Lung (tissue), 12 donors: ENCODE results near the gene ABCD3. TPM values are rescaled to one million over a fixed set of nuclear protein-coding genes. Genes with fewer than 3 reads are reported as not detected.
"Not testable (repeated sequence)": the region's sequence is repeated elsewhere in the genome, so short reads cannot be mapped to it uniquely, and the experiment has no call there.

Experiments
- ATAC-seq: fragments of 200-7000 bp; cut with Tn5 transposase; one replicate; pipeline ENCODE4 v1.9.1; 2020; ENCODE audit warnings: moderate number of reproducible peaks; ENCODE audit not compliant: insufficient read depth, low FRiP score
- DNase-seq, 3 donors: peaks; one replicate each; pipeline ENCODE4 v3.0.0-alpha.2; 2013 to 2017
- H3K27ac ChIP-seq, 2 donors: one replicate each; pipeline ENCODE4 v1.5.1; 2013; ENCODE audit warnings: mild to moderate bottlenecking in 2 of 2, moderate library complexity in 2 of 2, control low read depth in 1 of 2, inconsistent platforms in 1 of 2, low read depth in 1 of 2, low read length in 1 of 2
- H3K27me3 ChIP-seq, 3 donors: one replicate each; pipeline ENCODE4 v1.5.1; 2013; ENCODE audit warnings: low read length in 2 of 3; ENCODE audit not compliant: control insufficient read depth in 3 of 3, insufficient read depth in 3 of 3
- H3K36me3 ChIP-seq, 4 donors: one replicate each; pipeline ENCODE4 v1.5.1; 2013; ENCODE audit warnings: low read length in 4 of 4, mild to moderate bottlenecking in 1 of 4, moderate library complexity in 1 of 4; ENCODE audit not compliant: control insufficient read depth in 4 of 4, insufficient read depth in 4 of 4
- H3K4me1 ChIP-seq, 5 donors: one replicate each; pipeline ENCODE4 v1.5.1; 2013; ENCODE audit warnings: low read length in 5 of 5, mild to moderate bottlenecking in 2 of 5, moderate library complexity in 1 of 5; ENCODE audit not compliant: control insufficient read depth in 5 of 5, insufficient read depth in 5 of 5
- H3K4me3 ChIP-seq: one replicate; pipeline ENCODE4 v1.5.1; 2013; ENCODE audit warnings: mild to moderate bottlenecking, control low read depth, moderate library complexity
- H3K9ac ChIP-seq, 2 donors: one replicate each; pipeline ENCODE4 v1.5.1; 2013; ENCODE audit warnings: low read length in 2 of 2, control low read depth in 1 of 2; ENCODE audit not compliant: insufficient read depth in 1 of 2
- H3K9me3 ChIP-seq, 4 donors: one replicate each; pipeline ENCODE4 v1.5.1; 2013; ENCODE audit warnings: low read length in 3 of 4, mild to moderate bottlenecking in 1 of 4, moderate library complexity in 1 of 4; ENCODE audit not compliant: control insufficient read depth in 4 of 4, insufficient read depth in 3 of 4
- CTCF ChIP-seq: IDR thresholded peaks from 2 replicates; pipeline ENCODE4 v1.5.1; 2012; ENCODE audit warnings: mild to moderate bottlenecking; ENCODE audit errors: control extremely low read depth, extremely low read depth
- WGBS, 2 donors: extraction: QIAGEN DNeasy Blood & Tissue Kit; methylation state at CpG; one replicate each; pipeline ENCODE4 v1.1.7; 2013; 5-methylcytosine and 5-hydroxymethylcytosine counted together
- polyA plus RNA-seq, 2 donors: library from polyadenylated mRNA; stranded (reverse); fragments of 200-250 nt; gene quantifications; one replicate each; pipeline ENCODE4 v1.2.1, GENCODE V29; 2013
- total RNA-seq, 2 donors: library from RNA; depleted of rRNA in 1 of 2; stranded (reverse); fragments of >200 nt in 1 of 2; gene quantifications; one replicate each; pipeline ENCODE4 v1.2.1, GENCODE V29; 2014 to 2021
- donor health status: control.
- donor health status: control.
- donor health status: Bipolar disorder and iron deficiency.
- donor health status: healthy.
- donor health status: DM: yes; HTN: yes; CAD: no.

The ABCD3 gene
- total and polyA plus RNA-seq, 4 donors, result 28.5 to 80.7 (median 43.8) TPM

GRCh38 chr1:94434365-94435045 is 16.3 kb downstream of the ABCD3 start:
- peaks cover 0 to 10% (median 3%) of the 10 kb centered on the region in 4 donors for H3K9me3 ChIP-seq
- ATAC-seq (no peak), DNase-seq (no peak)
- H3K9ac ChIP-seq, result no peak overlapping the region
- H3K27me3 ChIP-seq, result no peaks in the 10 kb centered on the region
- no peaks in the 10 kb centered on the region for H3K4me1 ChIP-seq
- 96% methylated on average over 2 of the region's 2 CpGs for WGBS, 2 donors
- H3K27ac ChIP-seq, result no peak overlapping the region
- no peaks in the 10 kb centered on the region for H3K36me3 ChIP-seq
- no peak overlapping the region for H3K4me3 ChIP-seq
- TF ChIP-seq CTCF, result no peak

- H3K27ac ChIP-seq, result no peak overlapping the region
- H3K27me3 ChIP-seq, result no peaks in the 10 kb centered on the region
- no peak overlapping the region for H3K4me3 ChIP-seq
- no peaks in the 10 kb centered on the region for H3K36me3 ChIP-seq
- ATAC-seq (no peak), DNase-seq (no peak)
- WGBS, 2 donors, result 62 to 83% methylated on average over 2 of the region's 2 CpGs
- H3K9ac ChIP-seq, result no peak overlapping the region
- H3K4me1 ChIP-seq, result peaks cover 0 to 1% (median 0%) of the 10 kb centered on the region in 5 donors
- TF ChIP-seq CTCF, result no peak
- H3K9me3 ChIP-seq, result peaks cover 0 to 15% (median 3%) of the 10 kb centered on the region in 4 donors
These were observed 20.6 kb downstream of the ABCD3 start for GRCh38 chr1:94438692-94439276.

GRCh38 chr1:94440088-94440487 is 21.9 kb downstream of the ABCD3 start:
- Histone ChIP-seq H3K4me3 (no peak overlapping the region), H3K27me3 (no peaks in the 10 kb centered on the region), H3K9me3 (peaks cover 1 to 20% (median 3%) of the 10 kb centered on the region in 4 donors), H3K27ac (no peak overlapping the region), H3K36me3 (no peaks in the 10 kb centered on the region), H3K9ac (no peak overlapping the region), H3K4me1 (peaks cover 0 to 1% (median 0%) of the 10 kb centered on the region in 5 donors)
- no peak for TF ChIP-seq CTCF
- ATAC-seq, result no peak
- no peak for DNase-seq
- 94 to 96% methylated on average over 1 of the region's 1 CpG for WGBS, 2 donors

GRCh38 chr1:94443067-94443466 is 24.9 kb downstream of the ABCD3 start:
- H3K4me1 ChIP-seq, H3K36me3 ChIP-seq, H3K9ac ChIP-seq, H3K27ac ChIP-seq, H3K27me3 ChIP-seq, H3K4me3 ChIP-seq, DNase-seq, ATAC-seq: not testable (repeated sequence)
- H3K9me3 ChIP-seq, result peaks cover 0 to 19% (median 3%) of the 10 kb centered on the region in 4 donors

GRCh38 chr1:94444819-94445218 is 26.6 kb downstream of the ABCD3 start:
- WGBS, 2 donors, result 84 to 99% methylated on average over 3 of the region's 3 CpGs
- H3K9me3 ChIP-seq, result peaks cover 0 to 28% (median 5%) of the 10 kb centered on the region in 4 donors

GRCh38 chr1:94445733-94446132 is 27.5 kb downstream of the ABCD3 start:
- 98 to 99% methylated on average over 8 of the region's 8 CpGs for WGBS, 2 donors

More at GRCh38 chr1:94444819-94445218, 26.6 kb downstream of the ABCD3 start:
- not testable (repeated sequence) for ATAC-seq, H3K4me1 ChIP-seq, H3K4me3 ChIP-seq, H3K9ac ChIP-seq, H3K27me3 ChIP-seq, DNase-seq, H3K27ac ChIP-seq
- peaks cover 6 to 11% (median 9%) of the 10 kb centered on the region in 4 donors for H3K36me3 ChIP-seq

More at GRCh38 chr1:94445733-94446132, 27.5 kb downstream of the ABCD3 start:
- not testable (repeated sequence) for H3K4me3 ChIP-seq, DNase-seq, H3K4me1 ChIP-seq, H3K9ac ChIP-seq, ATAC-seq, H3K27ac ChIP-seq, H3K27me3 ChIP-seq
- Histone ChIP-seq H3K9me3 (peaks cover 0 to 32% (median 5%) of the 10 kb centered on the region in 4 donors), H3K36me3 (peaks cover 6 to 13% (median 10%) of the 10 kb centered on the region in 4 donors)
